ENCODE data around the gene SLC25A31.

SLC25A31 gene

DNA sequence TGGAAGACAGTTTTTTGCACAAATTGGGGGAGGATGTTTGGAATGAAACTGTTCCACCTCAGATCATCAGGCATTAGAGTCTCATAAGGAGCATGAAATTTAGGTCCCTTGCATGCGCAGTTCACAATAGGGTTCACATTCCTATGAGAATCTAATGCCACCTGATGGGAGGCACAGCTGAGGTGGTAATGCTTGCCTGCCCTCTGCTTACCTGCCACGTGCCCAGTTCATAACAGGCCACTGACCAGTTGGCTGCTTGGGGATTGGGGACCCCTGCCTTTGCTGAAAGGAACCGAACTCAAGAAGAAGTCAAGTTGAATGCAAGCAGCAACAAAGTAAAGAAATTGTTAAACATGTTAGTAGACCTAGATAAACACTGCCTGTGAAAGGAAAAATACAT, 47.3 kb downstream of the SLC25A31 start:
- no peak for DNase-seq (ENCODE audit: low read depth, low spot score)

DNA sequence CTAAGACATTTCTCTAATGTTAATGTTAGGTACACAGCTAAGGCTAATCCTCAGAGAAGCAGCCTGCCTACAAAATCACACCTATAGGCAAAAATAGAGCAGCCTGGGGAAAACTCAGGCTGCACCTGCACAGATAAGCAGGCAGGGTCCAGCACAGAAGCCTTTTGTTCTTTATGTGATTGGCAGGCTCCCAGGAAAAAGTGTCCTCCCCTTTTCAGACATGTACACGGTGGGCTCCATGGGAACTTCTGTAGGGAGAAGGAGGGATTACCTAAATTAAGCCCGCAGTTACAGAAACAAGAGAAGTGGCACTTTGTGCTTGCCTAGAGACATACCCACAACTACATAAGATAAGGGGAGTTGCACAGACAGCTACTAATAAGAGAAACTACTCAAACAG, 47.9 kb downstream of the SLC25A31 start:
- DNase-seq (ENCODE audit: low read depth, low spot score): no peak

DNA sequence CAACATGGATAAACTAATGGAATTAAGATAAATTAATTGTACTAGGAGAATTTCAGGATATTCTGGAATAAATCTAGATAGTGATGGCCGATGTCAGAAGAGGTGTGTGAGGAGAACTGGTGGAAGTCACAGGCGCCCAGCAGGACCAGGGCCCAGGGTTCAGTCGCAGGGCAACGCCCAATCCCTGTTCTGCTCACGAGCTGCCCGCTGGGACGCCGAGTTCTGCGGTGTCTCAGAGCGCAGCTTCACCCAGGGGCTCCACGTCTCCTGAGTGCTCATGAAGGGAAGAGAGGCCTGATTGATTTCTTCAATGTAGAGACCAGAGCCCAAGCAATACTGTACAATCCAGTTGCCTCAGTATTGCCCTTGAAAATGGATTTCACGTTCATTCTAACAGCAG, 50.4 kb downstream of the SLC25A31 start:
- no peak for DNase-seq (ENCODE audit: low read depth, low spot score)

DNA sequence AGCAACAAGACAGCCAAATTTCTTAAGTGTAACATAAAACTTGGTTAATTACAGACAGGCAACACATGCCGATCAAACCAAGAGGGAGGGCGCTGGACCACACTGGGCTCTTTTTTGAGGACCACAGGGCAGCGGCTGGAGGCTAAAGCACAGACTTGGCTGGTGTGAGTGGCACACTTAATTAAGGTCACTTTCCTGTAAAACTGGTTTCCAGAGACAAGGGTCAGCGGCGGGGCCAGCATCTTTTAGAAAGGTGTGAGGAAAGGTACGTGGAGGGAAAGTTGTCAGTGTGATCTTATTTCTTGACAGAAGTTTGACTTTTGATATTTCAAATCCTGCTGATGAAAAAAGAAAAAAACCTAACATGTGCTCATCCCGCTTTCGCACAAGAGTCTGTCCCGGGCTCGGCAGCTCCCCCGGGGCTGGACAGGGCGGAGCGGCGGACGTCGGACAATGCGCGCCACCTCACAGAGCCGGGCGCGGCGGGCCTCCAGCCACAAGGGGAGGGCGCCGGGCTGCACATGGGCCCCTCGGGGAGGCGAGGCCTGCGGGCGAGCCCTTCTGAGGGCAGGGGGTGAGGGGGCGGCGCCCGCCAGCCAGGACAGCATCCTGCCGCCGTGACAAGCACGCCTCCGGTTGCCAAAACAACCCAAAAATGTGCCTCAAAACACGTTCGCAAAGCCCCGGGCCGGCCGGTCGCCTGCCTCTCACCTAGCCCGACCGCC, 51.3 kb downstream of the SLC25A31 start:
- no peak for DNase-seq (ENCODE audit: low read depth, low spot score)

DNA sequence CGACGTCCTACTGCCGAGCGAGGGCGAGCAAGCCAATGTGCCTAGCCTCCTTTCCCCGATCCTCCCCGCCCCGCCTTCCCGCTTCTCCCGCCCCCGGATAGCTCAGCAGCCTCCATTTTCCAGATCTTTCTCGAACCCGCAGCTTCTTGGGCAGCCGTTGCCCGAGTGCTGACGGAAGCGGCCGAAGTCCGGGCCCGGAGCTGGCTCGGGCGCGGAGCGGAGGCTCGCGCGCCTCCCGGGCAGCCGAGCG, 51.8 kb downstream of the SLC25A31 start:
- DNase-seq (ENCODE audit: low read depth, low spot score): peak; percentile 33

DNA sequence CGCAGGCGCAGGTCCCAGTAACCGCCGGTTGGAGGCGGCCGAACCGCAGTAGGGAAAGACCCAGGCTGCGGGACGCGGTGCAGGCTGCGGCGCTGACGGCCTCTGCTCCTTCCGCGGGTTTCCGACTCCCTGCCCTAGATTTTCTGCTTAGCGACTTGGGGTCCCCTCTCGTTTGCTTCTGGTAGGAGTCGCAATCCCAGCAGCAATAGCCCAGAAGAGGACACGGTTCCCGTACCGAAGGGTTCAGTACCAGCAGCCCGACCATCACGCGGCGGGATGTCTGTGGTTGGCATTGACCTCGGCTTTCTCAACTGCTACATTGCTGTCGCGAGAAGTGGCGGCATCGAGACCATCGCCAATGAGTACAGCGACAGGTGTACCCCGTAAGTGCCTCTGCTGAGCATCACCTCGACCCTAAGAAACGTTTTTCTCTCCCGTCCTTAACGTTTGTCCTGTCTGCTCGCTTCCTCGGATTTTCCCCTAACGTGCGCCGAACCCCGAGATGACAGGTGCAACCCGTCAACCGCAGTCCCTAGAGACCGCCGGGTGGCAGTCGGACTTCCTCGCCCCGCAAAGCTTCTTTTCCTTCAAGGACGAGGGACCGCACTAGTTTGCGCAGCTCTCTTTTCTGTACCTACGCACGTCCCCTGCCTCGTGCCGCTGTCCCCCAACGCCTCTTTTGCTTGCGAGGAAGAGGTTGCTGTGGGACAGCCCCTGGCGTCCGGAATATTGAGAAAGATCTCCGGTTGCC, 52.2 kb downstream of the SLC25A31 start, which contains the start of gene HSPA4L:
Gene HSPA4L, plus strand, starts transcription at position 48 of the 751 bp plus-strand sequence. Its CDS starts 229 bp downstream, at position 277.
- DNase-seq (ENCODE audit: low read depth, low spot score): no peak

DNA sequence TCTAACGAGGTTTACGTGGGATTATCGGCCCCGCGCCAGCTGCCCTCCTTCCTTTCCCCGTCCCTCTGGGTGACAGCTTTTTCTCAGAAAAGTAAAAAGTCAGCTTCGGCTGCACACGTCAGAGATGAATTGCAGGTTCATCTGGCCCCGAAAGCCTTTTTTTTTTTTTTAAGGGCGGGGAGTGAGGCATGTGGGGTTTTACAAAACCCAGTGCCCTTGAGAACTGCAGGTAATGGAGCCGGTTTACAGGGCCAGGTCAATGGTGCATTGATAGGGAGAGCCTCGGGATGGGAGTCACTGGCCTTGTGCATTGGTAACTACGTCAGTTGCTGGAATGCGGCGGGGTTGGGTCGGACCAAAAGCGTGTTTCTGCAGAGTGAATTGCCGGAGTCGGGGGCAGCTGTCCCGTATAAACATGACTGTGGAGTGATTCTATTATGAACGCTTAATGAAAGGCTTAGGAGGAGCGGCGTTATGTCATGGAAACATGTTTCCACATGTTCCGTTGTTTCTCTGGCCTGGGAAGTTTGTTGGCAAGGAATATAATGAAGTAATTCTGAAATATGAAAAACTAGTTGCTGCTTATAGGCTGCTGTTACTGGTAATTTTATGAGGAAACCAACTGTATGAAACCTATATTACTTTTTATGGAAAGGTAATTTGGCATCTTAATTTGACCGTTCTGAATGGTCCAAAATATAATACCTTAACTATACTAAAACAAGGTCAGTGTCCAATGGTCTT, 53.0 kb downstream of the SLC25A31 start:
- DNase-seq (ENCODE audit: low read depth, low spot score): no peak

DNA sequence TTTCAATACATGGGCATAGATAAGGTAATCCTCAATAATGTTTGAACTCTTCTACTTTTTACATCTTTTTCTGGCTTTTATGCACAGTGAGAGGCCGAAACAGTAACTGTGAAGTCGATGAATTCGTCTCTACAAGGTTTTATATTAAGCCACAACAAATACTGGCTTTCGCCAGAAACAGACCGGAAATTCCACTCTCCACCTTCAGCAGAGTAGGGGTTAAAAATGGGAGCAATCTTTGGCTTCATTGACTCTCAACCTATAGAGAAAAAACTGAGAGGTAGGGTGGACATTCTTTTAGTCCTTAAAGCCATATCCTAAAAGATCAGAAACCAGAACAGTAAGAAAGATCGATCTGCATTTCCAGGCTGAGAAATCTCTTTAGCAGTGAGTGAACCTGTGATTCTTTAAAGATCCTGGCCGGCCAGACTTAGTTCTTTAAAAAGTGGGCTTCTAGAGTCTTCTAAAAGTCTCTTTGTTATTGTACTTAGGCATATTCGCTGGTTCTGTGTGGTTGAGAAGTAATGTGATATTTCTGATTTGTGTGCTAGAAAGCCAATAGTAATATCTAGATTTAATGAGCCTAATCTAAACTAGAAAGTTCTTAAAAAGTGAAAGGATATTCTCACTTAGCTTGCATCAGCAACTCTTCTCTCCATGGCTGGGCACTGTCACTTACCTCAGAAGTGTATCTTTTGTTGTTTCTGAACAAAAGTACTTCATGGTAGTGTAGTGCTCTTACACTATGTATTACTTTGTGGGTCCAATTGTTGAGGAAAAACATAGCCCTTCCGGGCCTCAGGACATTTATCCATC, 54.0 kb downstream of the SLC25A31 start:
- no peak for DNase-seq (ENCODE audit: low read depth, low spot score)

DNA sequence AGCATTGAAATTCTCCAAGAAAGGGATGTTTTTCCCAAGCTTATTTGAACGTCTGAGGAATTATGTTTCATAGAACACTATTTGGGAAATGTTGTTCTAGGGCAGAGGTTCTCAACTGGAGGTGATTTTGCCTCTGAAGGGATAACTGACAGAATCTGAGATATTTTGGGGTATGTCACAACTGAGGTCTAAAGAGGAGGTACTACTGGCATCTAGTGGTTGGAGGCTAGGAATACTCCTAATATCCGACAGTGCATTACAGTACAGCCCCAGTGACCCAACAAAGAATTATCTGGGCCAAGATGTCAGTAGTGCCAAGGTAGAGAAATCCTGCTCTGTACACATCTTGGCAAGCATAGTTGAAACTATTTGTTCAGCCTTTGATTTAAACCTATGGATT, 58.3 kb downstream of the SLC25A31 start:
- DNase-seq (ENCODE audit: low read depth, low spot score): no peak

DNA sequence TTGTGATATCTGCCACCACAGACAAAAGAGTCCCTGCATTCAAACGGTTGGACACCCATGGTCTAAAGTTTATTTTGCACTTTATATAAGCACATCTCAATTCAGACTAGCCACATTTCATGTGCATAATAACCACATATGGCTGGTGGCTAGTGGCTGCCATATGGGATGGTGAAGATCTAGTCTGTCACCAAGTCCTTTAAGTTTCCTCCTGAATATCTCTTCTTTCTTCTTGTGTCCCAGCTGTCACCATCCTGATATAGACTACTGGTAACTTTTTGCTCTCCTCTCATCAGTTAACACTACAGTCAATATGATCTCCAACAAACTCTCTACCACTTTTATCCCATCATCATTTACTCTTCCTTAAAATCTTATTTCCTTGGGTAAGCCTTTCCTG, 61.2 kb downstream of the SLC25A31 start:
- DNase-seq (ENCODE audit: low read depth, low spot score): no peak

DNA sequence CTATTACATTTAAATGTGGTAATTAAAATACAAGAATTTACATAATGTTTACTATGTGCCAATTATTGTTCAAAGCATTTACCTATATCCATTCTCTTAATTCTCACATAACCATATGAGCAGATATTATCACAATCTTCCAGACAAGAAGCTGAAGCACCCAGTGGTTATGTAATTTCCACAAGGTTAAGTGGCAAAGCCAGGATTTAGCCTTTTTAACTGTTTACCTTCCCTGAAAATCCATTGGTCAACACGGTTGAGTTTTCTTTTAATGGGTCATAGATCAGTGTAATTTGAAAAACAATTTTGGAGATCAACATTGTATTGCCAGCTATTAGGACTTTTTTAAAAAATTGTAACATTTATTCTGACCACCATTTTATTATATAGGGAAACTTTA, 63.3 kb downstream of the SLC25A31 start:
- no peak for DNase-seq (ENCODE audit: low read depth, low spot score)

DNA sequence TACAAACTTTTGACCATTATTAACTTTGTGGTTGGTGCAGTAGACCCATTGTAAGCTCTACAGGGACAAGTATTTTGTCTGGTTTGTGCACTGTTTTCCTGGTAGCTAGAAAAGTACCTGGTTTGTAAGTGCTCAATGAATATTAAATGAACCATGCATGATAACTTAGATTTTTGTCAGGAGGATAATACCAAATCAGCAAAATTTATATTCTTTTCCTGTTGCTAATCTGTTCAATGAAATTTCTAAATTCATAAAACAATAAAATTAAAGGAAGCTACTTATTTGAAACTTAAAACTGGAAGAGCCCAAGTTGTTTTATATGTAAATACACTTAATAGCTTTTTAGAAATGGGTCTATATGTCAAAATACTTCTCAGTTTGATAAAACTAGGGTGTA, 69.5 kb downstream of the SLC25A31 start:
- DNase-seq (ENCODE audit: low read depth, low spot score): no peak

DNA sequence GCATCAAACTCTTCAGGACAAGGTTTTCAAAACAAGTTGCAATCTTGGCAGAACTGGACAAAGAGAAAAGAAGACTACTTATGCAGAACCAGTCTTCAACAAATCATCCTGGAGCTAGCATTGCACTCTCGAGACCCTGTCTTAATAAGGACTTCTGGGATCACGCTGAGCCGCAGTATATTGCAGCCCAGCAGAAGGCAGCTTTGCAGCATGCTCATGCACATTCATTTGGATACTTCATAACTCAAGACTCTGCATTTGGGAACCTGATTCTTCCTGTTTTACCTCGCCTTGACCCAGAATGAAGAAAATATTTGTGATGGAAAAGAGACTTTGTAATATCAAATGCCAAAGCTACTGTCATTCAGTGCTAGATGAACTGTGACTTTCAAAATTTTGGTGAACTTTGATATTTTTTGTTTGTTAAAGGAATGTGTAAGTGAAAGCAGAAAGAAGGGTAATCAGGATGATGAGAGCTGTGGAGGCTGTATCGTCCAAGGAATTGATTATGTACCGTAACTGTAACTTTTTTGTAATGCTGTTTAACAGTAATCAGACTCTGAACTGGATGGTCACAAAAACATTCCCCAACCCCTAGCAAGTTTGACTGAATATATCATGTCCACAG, 79.1 kb downstream of the SLC25A31 start:
- peak; percentile 4 for DNase-seq (ENCODE audit: low read depth, low spot score)

DNA sequence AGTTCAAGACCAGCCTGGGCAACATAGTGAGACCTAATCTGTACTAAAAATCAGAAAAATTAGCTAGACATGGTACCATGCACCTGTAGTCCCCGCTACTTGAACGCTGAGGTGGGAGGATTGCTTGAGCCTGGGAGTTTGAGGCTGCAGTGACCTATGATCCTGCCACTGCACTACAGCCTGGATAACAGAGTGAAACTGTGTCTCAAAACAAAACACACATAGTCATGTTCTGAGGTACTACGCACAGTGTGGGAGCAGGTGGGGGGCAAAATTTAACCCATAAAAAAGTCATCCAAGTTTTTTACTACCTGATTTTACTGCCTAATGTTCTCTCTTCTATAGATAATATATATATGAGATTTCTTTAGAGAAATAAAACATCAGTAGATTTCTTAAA, 80.4 kb downstream of the SLC25A31 start:
- no peak for DNase-seq (ENCODE audit: low read depth, low spot score)

DNA sequence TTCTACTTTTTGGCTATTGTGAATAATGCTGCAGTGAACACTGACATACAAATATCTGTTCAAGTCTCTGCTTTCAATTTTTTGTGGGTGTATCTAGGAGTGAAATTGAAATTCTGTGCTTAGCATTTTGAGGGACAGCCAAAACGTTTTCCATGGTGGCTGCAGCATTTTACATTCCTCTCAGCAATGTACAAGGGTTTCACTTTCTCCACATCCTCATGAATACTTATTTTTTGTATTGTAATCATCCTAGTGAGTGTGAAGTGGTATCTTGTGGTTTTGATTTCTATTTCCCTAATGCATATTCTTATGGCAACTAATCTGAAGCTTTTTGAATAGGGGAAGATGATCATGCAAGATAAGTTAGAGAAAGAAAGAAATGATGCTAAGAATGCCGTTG, 92.2 kb downstream of the SLC25A31 start:
- no peak for DNase-seq (ENCODE audit: low read depth, low spot score)
